HG03521 (cell line): ENCODE data around the gene PNPLA6.

ENCODE experiments used
- ATAC-seq: cut with Tn5 transposase; IDR thresholded peaks from one replicate; pipeline ENCODE4 v1.9.1; 2021; ENCODE audit warnings: mild to moderate bottlenecking, moderate library complexity; ENCODE audit not compliant: unreplicated experiment

The PNPLA6 gene

GRCh38 chr19:7535047-7535997 is at the start of gene PNPLA6:
PNPLA6 (plus strand) TSS chr19:7535717; CDS start chr19:7535789, 72 bp downstream.
- ATAC-seq = peak; percentile 69

GRCh38 chr19:7486923-7487322 is 48.6 kb upstream of the PNPLA6 start:
- no peak for ATAC-seq

- peak; percentile 85 for ATAC-seq
These were observed 46.7 kb upstream of the PNPLA6 start, which contains the start of gene PEX11G for GRCh38 chr19:7488736-7489353. PEX11G (minus strand) TSS chr19:7489035; CDS start chr19:7489010, 25 bp downstream.

- ATAC-seq = no peak
These were observed 45.9 kb upstream of the PNPLA6 start for GRCh38 chr19:7489609-7490044.

GRCh38 chr19:7492142-7492541 is 43.4 kb upstream of the PNPLA6 start:
- no peak for ATAC-seq

DNA sequence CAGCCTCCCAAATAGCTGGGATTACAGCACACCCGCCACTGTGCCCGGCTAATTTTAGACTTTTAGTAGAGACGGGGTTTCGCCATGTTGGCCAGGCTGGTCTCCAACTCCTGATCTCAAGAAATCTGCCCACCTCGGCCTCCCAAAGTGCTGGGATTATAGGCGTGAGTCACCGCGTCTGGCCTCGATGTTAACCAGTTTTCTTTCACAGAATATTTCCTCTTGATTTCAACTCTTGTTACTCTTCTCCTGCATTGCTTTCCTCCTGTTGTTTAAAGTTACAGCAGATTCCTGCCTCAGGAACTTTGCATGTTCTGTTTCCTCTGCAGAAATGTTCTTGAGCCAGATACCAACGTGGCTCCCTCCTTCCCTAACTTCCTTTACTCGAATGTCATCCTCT is 43.0 kb upstream of the PNPLA6 start:
- no peak for ATAC-seq

DNA sequence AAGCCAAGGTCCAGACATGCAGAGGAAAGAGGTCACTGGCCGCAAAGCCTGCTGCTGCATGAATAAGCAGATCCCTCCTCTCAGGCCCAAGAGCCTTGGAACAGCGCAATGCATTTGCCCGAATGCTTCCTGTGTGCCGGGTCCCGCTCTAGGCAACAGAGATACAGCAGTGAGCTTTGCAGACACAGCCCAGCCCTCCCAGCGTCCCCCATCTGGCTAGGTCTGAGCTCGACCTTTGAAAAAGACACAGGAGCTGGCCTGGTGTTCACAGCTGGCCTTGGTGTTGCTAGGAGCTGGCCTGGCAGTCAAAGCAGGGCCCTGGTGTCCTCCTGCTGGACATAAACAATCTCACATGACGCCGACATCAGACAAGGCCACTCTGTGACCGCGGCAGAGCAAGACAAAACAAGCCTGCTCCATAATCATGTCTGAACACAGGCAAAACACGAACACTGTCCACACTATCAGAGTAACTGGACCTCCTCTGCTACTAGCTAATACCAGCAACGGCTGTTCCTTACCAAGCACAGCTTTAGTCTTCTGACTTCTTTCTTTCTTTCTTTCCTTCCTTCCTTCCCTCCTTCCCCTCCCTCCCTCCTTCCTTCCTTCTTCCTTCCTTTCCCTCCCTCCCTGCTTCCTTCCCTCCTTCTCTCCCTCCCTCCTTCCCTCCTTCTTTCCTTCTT is 41.0 kb upstream of the PNPLA6 start:
- ATAC-seq = no peak

DNA sequence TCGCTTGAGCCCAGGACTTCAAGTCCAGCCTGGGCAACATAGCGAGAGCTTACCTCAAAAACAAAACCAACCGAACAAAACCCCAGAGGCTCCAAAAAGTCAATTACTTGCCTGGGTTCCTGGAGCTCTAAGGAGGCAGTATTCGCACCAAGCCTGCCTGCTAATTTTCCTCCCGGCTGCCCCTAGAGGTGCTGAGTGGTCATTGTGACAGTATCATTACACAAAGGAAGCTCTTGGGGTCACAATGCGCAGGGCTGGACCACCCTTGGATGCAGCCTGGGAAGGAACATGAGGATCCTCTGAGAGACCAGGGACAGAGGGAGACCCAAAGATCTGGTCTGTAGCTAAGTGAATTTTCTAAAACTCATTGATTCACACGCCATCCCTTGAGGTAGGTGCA is 38.2 kb upstream of the PNPLA6 start:
- ATAC-seq = no peak

DNA sequence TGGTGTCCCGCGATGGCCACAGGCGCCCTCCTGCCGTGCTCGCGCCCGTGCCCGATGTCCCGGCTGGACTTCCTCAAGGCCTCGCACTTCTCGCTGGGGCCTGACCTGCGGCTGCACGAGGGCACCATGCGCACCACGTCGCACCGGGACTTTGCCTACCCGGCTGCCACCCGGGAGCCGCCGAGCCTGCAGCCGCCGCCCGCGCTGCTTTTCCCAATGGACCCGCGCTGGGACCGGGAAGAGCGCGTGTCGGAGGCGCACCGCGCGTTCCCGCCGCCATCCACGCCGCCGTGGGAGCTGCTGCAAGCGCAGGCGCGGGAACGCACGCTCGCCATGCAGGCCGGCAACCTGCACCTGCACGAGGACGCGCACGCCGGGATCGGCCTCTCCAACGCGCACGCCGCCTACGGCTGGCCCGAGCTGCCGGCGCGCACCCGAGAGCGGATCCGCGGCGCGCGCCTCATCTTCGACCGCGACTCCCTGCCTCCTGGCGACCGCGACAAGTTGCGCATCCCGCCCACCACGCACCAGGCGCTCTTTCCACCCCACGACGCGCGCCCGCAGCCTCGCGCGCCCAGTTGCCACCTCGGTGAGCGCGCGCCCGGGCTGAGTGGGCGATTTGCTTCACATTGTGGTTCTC is 34.6 kb upstream of the PNPLA6 start:
- no peak for ATAC-seq

DNA sequence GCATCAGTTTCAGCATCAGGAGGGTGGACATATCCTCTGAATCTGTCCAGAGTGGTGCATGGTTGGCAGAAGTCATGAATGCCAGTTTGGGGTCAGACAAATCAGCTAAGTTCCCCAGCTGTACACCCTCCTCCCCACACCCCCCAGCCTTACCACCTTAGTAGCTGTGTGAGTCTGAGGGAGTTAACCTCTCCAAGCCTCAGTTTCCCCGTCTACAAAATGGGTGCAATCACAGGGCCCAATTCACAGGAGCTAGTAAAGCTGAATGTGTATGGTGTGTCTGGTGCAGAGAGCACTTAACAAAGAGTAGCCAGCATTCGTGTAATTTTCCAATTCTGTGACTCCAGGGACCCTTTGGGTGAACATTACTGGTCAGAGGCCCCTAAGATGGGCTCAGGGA is 33.0 kb upstream of the PNPLA6 start:
- ATAC-seq = no peak

- ATAC-seq = no peak
These were observed 30.8 kb upstream of the PNPLA6 start for GRCh38 chr19:7504684-7505083.

DNA sequence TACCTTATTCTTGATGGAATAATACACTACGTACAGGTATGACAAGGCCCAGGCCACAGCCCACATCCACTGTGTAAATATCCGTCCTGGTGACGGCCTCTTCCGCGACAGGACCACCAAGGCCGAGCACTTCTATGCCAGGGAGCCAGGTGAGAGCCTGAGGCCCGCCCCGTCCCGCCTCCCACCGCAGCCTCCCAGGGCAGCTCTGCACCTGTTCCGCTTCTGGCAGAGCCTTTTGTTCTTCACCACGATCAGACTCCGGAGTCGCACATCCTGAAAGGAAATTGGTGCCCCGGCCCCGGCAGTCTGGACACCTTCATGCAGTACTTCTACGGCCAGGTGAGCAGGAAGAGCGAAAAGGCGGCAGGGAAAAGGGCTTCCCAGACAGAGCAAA is 30.2 kb upstream of the PNPLA6 start:
- ATAC-seq = no peak

- ATAC-seq = no peak
These were observed 29.7 kb upstream of the PNPLA6 start for GRCh38 chr19:7505682-7506384.

GRCh38 chr19:7506385-7507328 is 28.9 kb upstream of the PNPLA6 start:
- ATAC-seq = no peak

- ATAC-seq = no peak
These were observed 27.6 kb upstream of the PNPLA6 start for GRCh38 chr19:7507884-7508283.

GRCh38 chr19:7509625-7510024 is 25.9 kb upstream of the PNPLA6 start:
- ATAC-seq = no peak

- ATAC-seq = no peak
These were observed 23.1 kb upstream of the PNPLA6 start for GRCh38 chr19:7512400-7512851.

DNA sequence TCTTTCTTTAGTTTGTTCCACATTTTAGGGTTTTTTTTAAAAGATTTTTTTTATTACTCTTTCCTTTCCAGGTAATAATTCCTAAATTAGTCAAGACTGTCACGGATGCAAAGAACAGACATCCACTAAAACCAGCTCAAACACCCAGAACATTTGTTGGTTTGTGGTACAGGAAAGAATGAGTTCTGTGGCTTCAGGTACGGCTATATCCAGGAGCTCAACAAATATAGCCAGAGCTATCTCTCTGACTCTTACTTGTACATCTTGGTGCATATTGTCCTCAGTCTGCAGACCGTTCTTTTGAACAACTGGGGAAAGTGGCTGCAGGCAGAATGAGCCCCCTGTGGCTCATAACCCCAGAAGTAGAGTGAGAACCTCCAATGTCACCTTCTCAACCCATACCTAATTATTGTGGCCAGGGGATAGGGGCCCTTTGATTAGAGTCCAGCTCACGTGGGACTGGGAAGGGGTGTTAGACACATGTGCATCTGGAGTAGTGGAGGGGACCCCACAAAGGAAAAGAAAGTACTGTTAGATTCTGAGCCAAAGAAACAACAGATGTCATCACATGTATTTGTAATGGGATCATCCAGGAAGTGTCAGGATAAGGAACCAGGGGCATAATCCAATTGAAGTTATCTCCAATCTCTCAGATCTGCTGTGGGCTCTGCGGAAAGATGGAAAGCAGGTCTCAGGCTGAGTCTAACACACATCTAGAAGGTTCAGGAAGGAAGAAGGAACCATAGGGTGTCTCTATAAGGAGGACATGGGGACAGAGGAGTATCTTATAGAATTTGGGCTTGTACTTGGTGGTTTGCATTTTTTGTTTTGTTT is 21.5 kb upstream of the PNPLA6 start:
- ATAC-seq = no peak
